SW 1271 (cell line): ENCODE data around the gene RXFP2.

Experiments used
- DNase-seq, 2 experiments: peaks; one replicate each; lab custom pipeline; 2025; lab: John Stamatoyannopoulos, UW

Gene RXFP2

GRCh38 chr13:31767175-31767900 is 28.0 kb downstream of the RXFP2 start:
- DNase-seq, result peak; percentile 17 to 41

- DNase-seq, result no peak
These were observed 29.0 kb downstream of the RXFP2 start for GRCh38 chr13:31768351-31768750.

DNA sequence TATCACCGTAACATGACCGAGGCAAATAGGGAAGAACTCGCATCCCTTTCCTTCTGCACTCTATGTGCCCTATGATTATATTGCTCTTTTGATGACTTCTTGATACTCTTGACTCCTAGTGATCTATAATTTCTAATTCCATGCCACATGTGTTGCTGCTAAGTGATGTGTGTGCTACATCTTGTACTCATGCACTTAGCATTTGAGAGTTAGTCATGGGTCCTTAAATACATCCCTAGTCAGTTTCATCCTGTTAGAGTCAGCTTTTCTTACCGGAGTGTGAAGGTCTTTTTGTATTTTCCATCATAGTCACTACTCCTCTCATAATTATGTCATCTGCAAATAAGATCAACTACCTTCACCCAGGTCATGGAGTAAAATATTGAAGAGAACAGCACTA is 30.2 kb downstream of the RXFP2 start:
- DNase-seq, result no peak

GRCh38 chr13:31772231-31772630 is 32.9 kb downstream of the RXFP2 start:
- DNase-seq, result no peak

DNA sequence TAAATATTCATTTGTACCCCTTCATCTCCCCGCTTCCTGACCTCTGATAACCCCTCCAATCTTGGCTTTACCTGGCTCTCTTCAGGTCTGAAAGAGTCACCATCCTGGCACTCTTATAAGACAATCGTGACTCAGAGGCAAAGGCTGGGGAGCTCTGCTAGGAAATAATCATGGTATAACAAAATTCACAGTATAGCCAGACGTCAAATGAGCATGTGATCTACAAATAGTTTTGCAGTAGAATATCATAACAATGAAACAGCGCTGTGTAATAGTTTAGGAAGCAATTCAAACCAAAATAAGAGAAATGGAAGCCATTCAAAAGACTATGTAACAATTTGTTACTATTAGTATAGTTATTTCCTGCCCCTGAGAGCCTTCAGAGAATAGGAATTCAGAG is 34.2 kb downstream of the RXFP2 start:
- DNase-seq, result no peak

DNA sequence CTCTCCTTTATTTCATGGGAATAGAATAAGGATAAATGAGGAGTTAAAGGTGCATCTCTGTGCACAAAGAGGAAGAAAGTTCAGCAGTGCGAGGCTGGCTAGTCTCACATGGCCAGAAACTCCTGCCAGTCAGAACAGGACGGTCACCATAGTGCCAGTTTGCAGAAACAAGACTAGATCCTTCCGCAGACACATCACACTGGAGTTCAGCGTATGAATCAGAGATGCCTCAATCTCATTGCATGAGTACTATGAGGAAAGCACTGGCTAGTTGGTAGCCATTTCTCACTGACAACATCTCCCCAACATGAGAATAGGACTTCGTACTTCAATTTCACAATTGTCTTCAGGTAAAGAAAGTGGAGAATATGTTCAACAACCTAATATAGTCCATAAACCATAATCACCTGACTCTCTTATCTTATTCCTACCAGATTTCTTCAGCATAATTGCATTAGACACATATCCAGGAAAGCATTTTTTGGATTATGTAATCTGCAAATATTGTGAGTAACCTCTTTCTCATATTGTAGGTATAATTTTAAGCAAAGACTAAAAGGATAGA is 34.9 kb downstream of the RXFP2 start:
- DNase-seq, result no peak

- no peak for DNase-seq
These were observed 35.8 kb downstream of the RXFP2 start for GRCh38 chr13:31775148-31775547.

GRCh38 chr13:31775686-31776085 is 36.4 kb downstream of the RXFP2 start:
- DNase-seq, result no peak

- no peak for DNase-seq
These were observed 41.7 kb downstream of the RXFP2 start for GRCh38 chr13:31781064-31781463.

DNA sequence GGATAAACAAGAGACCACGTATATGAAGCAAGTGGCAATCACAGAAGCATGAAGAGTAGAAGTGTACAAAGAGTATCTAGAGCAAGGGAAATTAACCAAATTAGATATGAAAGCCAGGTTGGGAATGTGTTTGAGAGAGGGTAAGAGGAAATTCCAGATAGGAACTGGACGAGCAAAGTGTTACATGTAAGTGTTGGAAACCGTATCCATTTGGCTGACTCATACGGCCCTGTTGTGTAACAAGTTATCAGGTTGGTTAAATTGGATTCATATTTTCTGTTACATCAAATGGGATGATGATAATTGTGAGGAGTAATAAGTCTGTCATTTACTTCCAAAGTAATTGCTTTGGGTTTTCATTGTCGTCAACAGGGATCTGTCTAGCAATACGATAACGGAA is 46.7 kb downstream of the RXFP2 start:
- DNase-seq, result no peak

DNA sequence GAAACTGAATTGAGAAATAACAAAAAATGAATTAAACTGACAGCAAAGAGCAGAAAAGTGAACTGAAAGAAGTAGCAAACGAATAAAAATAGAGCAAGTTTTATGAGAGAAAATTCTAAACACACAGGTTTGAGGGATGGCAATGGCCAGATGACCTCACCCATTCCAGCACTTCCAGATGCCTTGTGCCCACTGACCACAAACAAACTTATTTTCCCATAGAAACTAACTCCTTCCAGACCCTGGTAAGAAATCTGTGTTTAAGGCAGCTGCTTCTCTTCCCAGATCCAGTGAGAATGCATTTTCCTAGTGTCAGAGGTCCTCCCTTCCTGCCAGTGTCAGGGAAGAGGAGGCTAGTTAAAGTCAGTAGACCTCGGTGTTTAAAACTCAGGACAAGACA is 51.7 kb downstream of the RXFP2 start:
- no peak for DNase-seq

DNA sequence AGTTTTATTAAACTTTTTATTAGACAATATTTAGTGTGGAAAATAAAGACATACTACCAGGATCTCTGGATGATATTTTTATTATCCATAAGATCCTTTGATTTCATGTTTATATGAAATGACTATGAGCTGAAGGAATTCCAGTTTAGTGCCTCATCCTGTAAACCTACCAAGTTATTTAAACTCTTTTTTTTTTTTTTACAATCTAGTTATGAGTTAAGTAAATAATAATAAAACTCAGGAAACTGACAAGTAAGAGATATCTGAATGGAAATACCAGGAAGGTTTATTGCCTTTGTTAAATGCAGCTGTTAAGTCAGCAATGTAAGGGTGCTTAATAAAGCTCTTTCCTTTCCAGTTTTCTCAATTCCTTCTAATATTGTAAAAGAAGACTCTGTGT is 53.9 kb downstream of the RXFP2 start:
- no peak for DNase-seq

- DNase-seq, result no peak
These were observed 55.1 kb downstream of the RXFP2 start for GRCh38 chr13:31794452-31794851.

DNA sequence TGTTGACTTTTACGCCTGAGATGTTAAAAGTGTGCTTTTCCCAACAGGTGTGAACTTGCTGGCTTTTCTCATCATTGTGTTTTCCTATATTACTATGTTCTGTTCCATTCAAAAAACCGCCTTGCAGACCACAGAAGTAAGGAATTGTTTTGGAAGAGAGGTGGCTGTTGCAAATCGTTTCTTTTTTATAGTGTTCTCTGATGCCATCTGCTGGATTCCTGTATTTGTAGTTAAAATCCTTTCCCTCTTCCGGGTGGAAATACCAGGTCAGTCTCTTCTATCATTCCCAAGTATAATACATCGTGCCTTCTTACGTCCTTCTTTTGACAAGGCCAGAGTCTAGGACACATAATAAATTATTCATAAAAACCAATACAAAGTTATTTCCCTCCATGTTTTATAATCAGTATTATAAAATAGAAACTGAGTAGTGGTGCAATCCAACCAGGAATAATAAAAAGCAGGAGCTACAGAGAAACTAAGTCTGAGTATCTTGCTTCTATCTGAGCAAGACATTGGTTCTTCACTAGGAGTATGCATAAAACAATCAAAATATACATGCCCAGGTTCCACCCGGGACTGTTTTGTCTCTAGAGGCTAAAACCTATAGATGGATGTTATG is 57.9 kb downstream of the RXFP2 start:
- DNase-seq, result peak in 1 of 2 experiments; percentile 40

GRCh38 chr13:31798189-31798588 is 58.9 kb downstream of the RXFP2 start:
- DNase-seq, result no peak

- DNase-seq, result no peak
These were observed 61.8 kb downstream of the RXFP2 start for GRCh38 chr13:31801088-31801487.

DNA sequence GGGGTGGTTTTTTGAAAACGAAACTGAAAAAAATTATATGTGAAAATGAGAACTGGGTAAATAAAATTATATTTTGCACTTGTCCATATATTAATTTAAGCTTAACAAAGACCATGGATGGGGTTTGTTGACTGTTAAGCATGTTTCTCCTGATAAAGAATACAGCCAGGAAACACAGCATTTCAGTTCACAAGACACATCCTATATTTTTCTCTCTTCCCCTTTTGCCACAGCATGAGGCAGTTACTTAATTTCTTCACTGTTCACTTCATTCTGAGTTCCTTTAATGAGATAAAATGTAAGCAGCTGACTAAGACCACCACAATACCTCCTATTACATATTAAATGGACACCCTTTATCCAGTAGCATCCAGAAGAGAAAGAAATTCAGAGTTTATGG is 64.0 kb downstream of the RXFP2 start:
- DNase-seq, result no peak

DNA sequence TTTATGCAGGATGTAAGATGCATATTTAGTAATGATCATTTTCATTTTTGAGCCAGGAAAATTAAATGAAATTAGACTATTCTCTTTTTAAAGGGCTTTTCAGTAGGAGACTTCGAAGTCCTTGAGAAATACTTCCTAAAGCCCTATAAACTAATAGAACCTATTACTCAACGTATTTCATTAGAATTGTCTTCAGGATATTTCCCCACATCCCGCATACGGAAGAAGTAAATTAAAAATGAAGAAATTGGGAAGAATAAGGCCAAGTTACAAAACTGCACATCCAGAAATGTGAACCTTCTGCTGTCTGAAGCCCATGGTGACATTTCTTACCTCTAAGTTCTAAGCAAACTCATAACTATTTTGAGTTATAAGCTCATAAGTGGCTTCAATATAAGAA is 66.5 kb downstream of the RXFP2 start:
- DNase-seq, result no peak

DNA sequence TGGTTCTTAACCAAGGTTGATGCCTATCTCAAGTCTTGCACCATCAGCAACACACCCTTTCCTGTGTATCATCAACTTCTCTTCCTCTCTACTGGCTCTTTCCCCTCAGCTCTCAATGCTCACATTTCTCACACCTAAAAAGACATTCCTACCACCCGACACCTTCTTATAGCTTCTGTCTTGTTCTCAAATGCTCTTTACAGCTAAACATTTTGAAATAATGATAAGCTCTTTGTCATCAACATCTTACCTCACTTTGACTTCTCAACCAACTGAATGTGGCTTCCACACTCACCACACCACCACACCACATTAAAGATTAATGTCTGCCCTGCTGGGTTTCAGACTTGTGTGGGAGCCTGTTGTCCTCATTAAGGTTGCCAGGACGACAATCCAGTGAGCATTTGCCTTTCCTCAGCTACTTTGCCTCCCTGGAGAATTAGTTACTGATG is 67.8 kb downstream of the RXFP2 start:
- DNase-seq, result no peak

DNA sequence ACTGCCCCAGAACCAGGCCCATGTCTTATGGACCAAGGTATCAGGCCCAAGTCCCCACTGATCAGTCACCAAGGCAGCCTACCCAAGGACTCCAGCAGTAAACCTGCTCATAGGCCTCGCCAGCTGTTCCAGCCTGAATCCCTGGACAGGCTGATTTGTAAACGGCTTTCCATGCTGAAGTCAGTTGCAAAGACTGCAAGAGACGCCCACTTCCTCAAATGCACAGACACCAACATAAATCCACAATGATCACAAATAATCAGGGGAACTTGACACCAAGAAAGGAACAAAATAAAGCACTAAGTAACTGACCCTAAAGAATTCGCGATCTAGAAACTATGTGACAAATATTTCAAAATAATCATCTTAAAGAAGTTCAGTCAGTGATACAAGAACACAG is 75.2 kb downstream of the RXFP2 start:
- no peak for DNase-seq

- DNase-seq, result no peak
These were observed 76.2 kb downstream of the RXFP2 start for GRCh38 chr13:31815361-31816144.

DNA sequence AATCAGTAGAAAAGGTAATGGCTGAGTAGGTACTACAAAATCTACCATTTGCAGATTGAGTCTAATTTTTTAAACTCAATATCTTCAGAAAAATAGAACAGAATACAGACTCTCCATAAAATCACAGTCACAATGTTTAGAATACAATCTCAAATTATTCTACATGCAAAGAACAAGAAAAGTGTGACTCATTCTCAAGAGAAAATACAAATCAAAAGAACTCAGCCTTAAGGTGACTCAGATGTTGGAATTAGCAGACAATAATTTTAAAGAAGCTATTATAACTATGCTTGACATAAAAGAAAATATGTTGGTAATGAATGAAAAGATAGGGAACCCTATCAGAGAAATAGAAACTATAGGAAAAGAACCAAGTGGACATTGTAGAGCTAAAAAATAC is 78.9 kb downstream of the RXFP2 start:
- no peak for DNase-seq
